Measurements from ENCODE around the gene MTA2.
A peak's percentile ranks its signal among the peaks of the same experiment; 100 is the strongest.

MTA2 gene

DNA sequence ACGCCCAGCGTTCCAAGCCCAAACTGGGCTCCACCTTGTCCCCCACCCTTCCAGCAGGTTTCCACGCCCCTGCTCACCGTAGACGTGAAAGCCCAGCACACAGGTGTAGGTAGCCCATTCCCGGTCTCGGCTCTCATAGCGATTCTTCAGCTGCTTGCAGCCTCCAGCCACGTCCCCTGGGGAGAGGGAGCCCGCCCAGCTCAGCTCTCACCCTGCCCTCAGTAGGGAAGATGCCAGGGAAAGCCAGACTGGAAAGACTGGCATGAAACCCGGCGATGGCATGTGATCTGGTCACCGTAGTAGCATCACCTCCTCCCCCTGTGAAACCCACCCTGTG lies 1.4 kb upstream of the MTA2 start:
- peaks cover 10 to 40% of the 10 kb centered on the region in 2 donors for H3K36me3 ChIP-seq (replicated peaks in 1 of 2; ENCODE audit: control insufficient read depth in 2 of 2, insufficient read depth in 2 of 2, low read length in 2 of 2)
- H2BK5ac ChIP-seq (ENCODE audit: low read length): peak overlapping the region; percentile 33
- H3K14ac ChIP-seq (ENCODE audit: low read length): no peak overlapping the region
- peak overlapping the region in 1 of 2 donors; percentile 78 for H3K4me3 ChIP-seq (ENCODE audit: low read length in 2 of 2)
- H3K27ac ChIP-seq (replicated peaks; ENCODE audit: low read length): no peak overlapping the region
- H2BK12ac ChIP-seq (ENCODE audit: low read length): peak overlapping the region; percentile 77
- H3K9ac ChIP-seq (ENCODE audit: low read depth, low read length, poor library complexity): peak overlapping the region; percentile 82
- H4K8ac ChIP-seq (ENCODE audit: low read depth, low read length): no peak overlapping the region
- WGBS, 2 donors (ENCODE audit: extremely low coverage in 2 of 2, insufficient read length in 2 of 2, insufficient replicate concordance in 1 of 2): no CpG with 5 or more reads among the region's 13 CpGs
- H2AFZ ChIP-seq (ENCODE audit: low read length): no peak overlapping the region
- H2BK120ac ChIP-seq (ENCODE audit: low read depth, low read length): peak overlapping the region; percentile 6
- H3K4me1 ChIP-seq (ENCODE audit: control insufficient read depth in 2 of 2, insufficient read depth in 1 of 2, low read depth in 1 of 2, low read length in 2 of 2): peaks cover 19 to 37% of the 10 kb centered on the region in 2 donors
- H3K27me3 ChIP-seq (ENCODE audit: control insufficient read depth in 3 of 3, insufficient read depth in 3 of 3, low read depth in 1 of 3, low read length in 3 of 3): peaks cover 0 to 17% (median 0%) of the 10 kb centered on the region in 3 experiments
- H2AK5ac ChIP-seq (ENCODE audit: low read depth, low read length): peak overlapping the region; percentile 86
- no peak for DNase-seq (ENCODE audit: low spot score)
- no peaks in the 10 kb centered on the region for H3K9me3 ChIP-seq (replicated peaks in 1 of 2; ENCODE audit: control insufficient read depth in 2 of 2, insufficient read depth in 1 of 2, low read depth in 1 of 2, low read length in 2 of 2)
- H3K23ac ChIP-seq (ENCODE audit: low read depth, low read length, poor library complexity): no peak overlapping the region
- H3K4ac ChIP-seq (ENCODE audit: low read length): no peak overlapping the region
- H2BK15ac ChIP-seq (ENCODE audit: low read length): peak overlapping the region; percentile 88
- peaks cover 8% of the 10 kb centered on the region for H3K79me1 ChIP-seq (ENCODE audit: low read depth, low read length)
- peak overlapping the region; percentile 96 for H3K18ac ChIP-seq (ENCODE audit: low read length)
- peak overlapping the region; percentile 90 for H3K4me2 ChIP-seq (ENCODE audit: insufficient read depth, low read length, poor library complexity, severe bottlenecking)
- H4K91ac ChIP-seq (ENCODE audit: low read depth, low read length, poor library complexity): no peak overlapping the region

GRCh38 chr11:62602141-62603071 lies 741 bp upstream of the MTA2 start:
- no CpG with 5 or more reads among the region's 96 CpGs for WGBS, 2 donors (ENCODE audit: extremely low coverage in 2 of 2, insufficient read length in 2 of 2, insufficient replicate concordance in 1 of 2)
- Histone ChIP-seq H2BK12ac (ENCODE audit: low read length) (peak overlapping the region; percentile 77), H3K9me3 (replicated peaks in 1 of 2; ENCODE audit: control insufficient read depth in 2 of 2, insufficient read depth in 1 of 2, low read depth in 1 of 2, low read length in 2 of 2) (no peaks in the 10 kb centered on the region), H3K14ac (ENCODE audit: low read length) (peak overlapping the region; percentile 92), H3K4me2 (ENCODE audit: insufficient read depth, low read length, poor library complexity, severe bottlenecking) (peak overlapping the region; percentile 90), H4K8ac (ENCODE audit: low read depth, low read length) (no peak overlapping the region), H2BK15ac (ENCODE audit: low read length) (peak overlapping the region; percentile 88), H2BK120ac (ENCODE audit: low read depth, low read length) (peak overlapping the region; percentile 6), H3K4ac (ENCODE audit: low read length) (no peak overlapping the region), H3K23ac (ENCODE audit: low read depth, low read length, poor library complexity) (peak overlapping the region; percentile 82), H4K91ac (ENCODE audit: low read depth, low read length, poor library complexity) (peak overlapping the region; percentile 31), H3K36me3 (replicated peaks in 1 of 2; ENCODE audit: control insufficient read depth in 2 of 2, insufficient read depth in 2 of 2, low read length in 2 of 2) (peaks cover 17 to 43% of the 10 kb centered on the region in 2 donors), H3K18ac (ENCODE audit: low read length) (peak overlapping the region; percentile 96), H2BK5ac (ENCODE audit: low read length) (peak overlapping the region; percentile 33), H3K27ac (replicated peaks; ENCODE audit: low read length) (peak overlapping the region; percentile 52), H3K4me3 (ENCODE audit: low read length in 2 of 2) (peak overlapping the region in 1 of 2 donors; percentile 78), H2AFZ (ENCODE audit: low read length) (peak overlapping the region; percentile 81), H3K79me1 (ENCODE audit: low read depth, low read length) (peaks cover 8% of the 10 kb centered on the region), H3K4me1 (ENCODE audit: control insufficient read depth in 2 of 2, insufficient read depth in 1 of 2, low read depth in 1 of 2, low read length in 2 of 2) (peaks cover 19 to 37% of the 10 kb centered on the region in 2 donors), H3K9ac (ENCODE audit: low read depth, low read length, poor library complexity) (peak overlapping the region; percentile 82), H2AK5ac (ENCODE audit: low read depth, low read length) (peak overlapping the region; percentile 86), H3K27me3 (ENCODE audit: control insufficient read depth in 3 of 3, insufficient read depth in 3 of 3, low read depth in 1 of 3, low read length in 3 of 3) (peaks cover 0 to 17% (median 0%) of the 10 kb centered on the region in 3 experiments)
- no peak for DNase-seq (ENCODE audit: low spot score)

GRCh38 chr11:62601122-62601371 lies 618 bp downstream of the MTA2 start:
- peak overlapping the region; percentile 5 for H4K91ac ChIP-seq (ENCODE audit: low read depth, low read length, poor library complexity)
- peak overlapping the region; percentile 94 for H2AK5ac ChIP-seq (ENCODE audit: low read depth, low read length)
- H3K27ac ChIP-seq (replicated peaks; ENCODE audit: low read length): peak overlapping the region; percentile 84
- no peak overlapping the region for H3K4ac ChIP-seq (ENCODE audit: low read length)
- peak overlapping the region; percentile 92 for H3K14ac ChIP-seq (ENCODE audit: low read length)
- peak overlapping the region; percentile 39 for H2BK15ac ChIP-seq (ENCODE audit: low read length)
- H2BK120ac ChIP-seq (ENCODE audit: low read depth, low read length): peak overlapping the region; percentile 65
- peak overlapping the region; percentile 76 for H2BK12ac ChIP-seq (ENCODE audit: low read length)
- H3K9me3 ChIP-seq (replicated peaks in 1 of 2; ENCODE audit: control insufficient read depth in 2 of 2, insufficient read depth in 1 of 2, low read depth in 1 of 2, low read length in 2 of 2): no peaks in the 10 kb centered on the region
- H3K27me3 ChIP-seq (ENCODE audit: control insufficient read depth in 3 of 3, insufficient read depth in 3 of 3, low read depth in 1 of 3, low read length in 3 of 3): peaks cover 0 to 17% (median 0%) of the 10 kb centered on the region in 3 experiments
- H3K4me1 ChIP-seq (ENCODE audit: control insufficient read depth in 2 of 2, insufficient read depth in 1 of 2, low read depth in 1 of 2, low read length in 2 of 2): peaks cover 19 to 37% of the 10 kb centered on the region in 2 donors
- DNase-seq (ENCODE audit: low spot score): no peak
- H2AFZ ChIP-seq (ENCODE audit: low read length): peak overlapping the region; percentile 86
- H3K9ac ChIP-seq (ENCODE audit: low read depth, low read length, poor library complexity): peak overlapping the region; percentile 97
- H3K4me2 ChIP-seq (ENCODE audit: insufficient read depth, low read length, poor library complexity, severe bottlenecking): peak overlapping the region; percentile 71
- H3K79me1 ChIP-seq (ENCODE audit: low read depth, low read length): peaks cover 8% of the 10 kb centered on the region
- H3K18ac ChIP-seq (ENCODE audit: low read length): peak overlapping the region; percentile 97
- no peak overlapping the region for H4K8ac ChIP-seq (ENCODE audit: low read depth, low read length)
- peak overlapping the region; percentile 84 to 95 for H3K4me3 ChIP-seq (ENCODE audit: low read length in 2 of 2)
- peak overlapping the region; percentile 82 for H2BK5ac ChIP-seq (ENCODE audit: low read length)
- H3K36me3 ChIP-seq (replicated peaks in 1 of 2; ENCODE audit: control insufficient read depth in 2 of 2, insufficient read depth in 2 of 2, low read length in 2 of 2): peaks cover 27 to 54% of the 10 kb centered on the region in 2 donors
- WGBS, 2 donors (ENCODE audit: extremely low coverage in 2 of 2, insufficient read length in 2 of 2, insufficient replicate concordance in 1 of 2): no CpG with 5 or more reads among the region's 30 CpGs
- H3K23ac ChIP-seq (ENCODE audit: low read depth, low read length, poor library complexity): peak overlapping the region; percentile 90

GRCh38 chr11:62600367-62601121 lies 1.1 kb downstream of the MTA2 start:
- Histone ChIP-seq H2BK15ac (ENCODE audit: low read length) (no peak overlapping the region), H3K4ac (ENCODE audit: low read length) (no peak overlapping the region), H2BK5ac (ENCODE audit: low read length) (peak overlapping the region; percentile 82), H3K23ac (ENCODE audit: low read depth, low read length, poor library complexity) (peak overlapping the region; percentile 90), H4K8ac (ENCODE audit: low read depth, low read length) (no peak overlapping the region), H3K4me3 (ENCODE audit: low read length in 2 of 2) (peak overlapping the region; percentile 84 to 95), H3K36me3 (replicated peaks in 1 of 2; ENCODE audit: control insufficient read depth in 2 of 2, insufficient read depth in 2 of 2, low read length in 2 of 2) (peaks cover 32 to 54% of the 10 kb centered on the region in 2 donors), H4K91ac (ENCODE audit: low read depth, low read length, poor library complexity) (no peak overlapping the region), H3K14ac (ENCODE audit: low read length) (peak overlapping the region; percentile 92), H3K79me1 (ENCODE audit: low read depth, low read length) (peaks cover 8% of the 10 kb centered on the region), H3K27me3 (ENCODE audit: control insufficient read depth in 3 of 3, insufficient read depth in 3 of 3, low read depth in 1 of 3, low read length in 3 of 3) (peaks cover 0 to 17% (median 0%) of the 10 kb centered on the region in 3 experiments), H2AK5ac (ENCODE audit: low read depth, low read length) (peak overlapping the region; percentile 94), H2AFZ (ENCODE audit: low read length) (peak overlapping the region; percentile 86), H3K4me2 (ENCODE audit: insufficient read depth, low read length, poor library complexity, severe bottlenecking) (peak overlapping the region; percentile 71), H3K27ac (replicated peaks; ENCODE audit: low read length) (no peak overlapping the region), H3K9ac (ENCODE audit: low read depth, low read length, poor library complexity) (peak overlapping the region; percentile 97), H3K9me3 (replicated peaks in 1 of 2; ENCODE audit: control insufficient read depth in 2 of 2, insufficient read depth in 1 of 2, low read depth in 1 of 2, low read length in 2 of 2) (no peaks in the 10 kb centered on the region), H2BK12ac (ENCODE audit: low read length) (no peak overlapping the region), H3K18ac (ENCODE audit: low read length) (peak overlapping the region; percentile 97), H2BK120ac (ENCODE audit: low read depth, low read length) (peak overlapping the region; percentile 65), H3K4me1 (ENCODE audit: control insufficient read depth in 2 of 2, insufficient read depth in 1 of 2, low read depth in 1 of 2, low read length in 2 of 2) (peaks cover 17 to 37% of the 10 kb centered on the region in 2 donors)
- no peak for DNase-seq (ENCODE audit: low spot score)
- WGBS, 2 donors (ENCODE audit: extremely low coverage in 2 of 2, insufficient read length in 2 of 2, insufficient replicate concordance in 1 of 2): no CpG with 5 or more reads among the region's 26 CpGs
